CD4-positive, alpha-beta T cell treated with Interleukin-2 at 100 ng/mL for 4 hours (primary cell): ENCODE measurements around the gene PPP6R3.

Experiments
- DNase-seq: peaks from one replicate; pipeline ENCODE4 v3.0.0-alpha.2; 2020; ENCODE audit warnings: low spot score

PPP6R3 gene

GRCh38 chr11:68560216-68560615 is 99.7 kb downstream of the PPP6R3 start:
- no peak for DNase-seq

- DNase-seq, result no peak
Observed at GRCh38 chr11:68563454-68563853, 102.9 kb downstream of the PPP6R3 start.

GRCh38 chr11:68564261-68564660 is 103.7 kb downstream of the PPP6R3 start:
- DNase-seq, result no peak

- DNase-seq, result no peak
Observed at GRCh38 chr11:68565768-68566167, 105.2 kb downstream of the PPP6R3 start.

GRCh38 chr11:68567553-68567952 is 107.0 kb downstream of the PPP6R3 start:
- DNase-seq, result no peak

- DNase-seq, result peak; percentile 11
Observed at GRCh38 chr11:68569357-68569756, 108.8 kb downstream of the PPP6R3 start.

- DNase-seq, result no peak
Observed at GRCh38 chr11:68570691-68571090, 110.1 kb downstream of the PPP6R3 start.

GRCh38 chr11:68574308-68574707 is 113.8 kb downstream of the PPP6R3 start:
- DNase-seq, result no peak

GRCh38 chr11:68575025-68575665 is 114.6 kb downstream of the PPP6R3 start:
- DNase-seq, result no peak

GRCh38 chr11:68579455-68579854 is 118.9 kb downstream of the PPP6R3 start:
- no peak for DNase-seq

GRCh38 chr11:68581439-68581838 is 120.9 kb downstream of the PPP6R3 start:
- DNase-seq, result no peak

GRCh38 chr11:68581901-68582300 is 121.3 kb downstream of the PPP6R3 start:
- DNase-seq, result no peak

GRCh38 chr11:68582416-68583040 is 122.0 kb downstream of the PPP6R3 start:
- no peak for DNase-seq

GRCh38 chr11:68583041-68583446 is 122.5 kb downstream of the PPP6R3 start:
- DNase-seq, result no peak

GRCh38 chr11:68584097-68584496 is 123.5 kb downstream of the PPP6R3 start:
- peak; percentile 47 for DNase-seq

- DNase-seq, result no peak
Observed at GRCh38 chr11:68584991-68585524, 124.5 kb downstream of the PPP6R3 start.

GRCh38 chr11:68589547-68590216 is 129.1 kb downstream of the PPP6R3 start:
- no peak for DNase-seq

- no peak for DNase-seq
Observed at GRCh38 chr11:68591719-68592118, 131.2 kb downstream of the PPP6R3 start.

GRCh38 chr11:68593441-68593840 is 132.9 kb downstream of the PPP6R3 start:
- no peak for DNase-seq

- DNase-seq, result no peak
Observed at GRCh38 chr11:68594123-68594522, 133.6 kb downstream of the PPP6R3 start.

- DNase-seq, result no peak
Observed at GRCh38 chr11:68596231-68596630, 135.7 kb downstream of the PPP6R3 start.

GRCh38 chr11:68598816-68599653 is 138.5 kb downstream of the PPP6R3 start:
- DNase-seq, result no peak
